ENCODE data around the gene KRABD2.

Gene KRABD2

GRCh38 chr17:8382880-8383142, 6.3 kb upstream of the KRABD2 start:
- no peak for TF ChIP-seq REST (IDR thresholded peaks at IDR 0.05; ENCODE audit: low read depth)
- TF ChIP-seq CREB1 (IDR thresholded peaks at IDR 0.05; ENCODE audit: low read depth): no peak
- TF ChIP-seq TCF12 (IDR thresholded peaks at IDR 0.05; ENCODE audit: low read depth): no peak
- TF ChIP-seq MAX (IDR thresholded peaks at IDR 0.05): peak; percentile 86
- TF ChIP-seq EGR1 (IDR thresholded peaks at IDR 0.05): no peak

- TF ChIP-seq RAD21 (IDR thresholded peaks at IDR 0.05; ENCODE audit: low read depth) (no peak), TAF1 (IDR thresholded peaks at IDR 0.05; ENCODE audit: low read depth) (no peak), CEBPB (IDR thresholded peaks at IDR 0.05) (peak; percentile 32; the same call in 1 of the 2 replicates), MAX (IDR thresholded peaks at IDR 0.05) (no peak), ZBTB7A (IDR thresholded peaks at IDR 0.05; ENCODE audit: low read depth) (no peak)
Observed at GRCh38 chr17:8382052-8382879, 5.8 kb upstream of the KRABD2 start.

GRCh38 chr17:8380049-8380448, 3.5 kb upstream of the KRABD2 start:
- TF ChIP-seq REST (IDR thresholded peaks at IDR 0.05; ENCODE audit: low read depth) (no peak), RAD21 (IDR thresholded peaks at IDR 0.05; ENCODE audit: low read depth) (no peak), USF1 (IDR thresholded peaks at IDR 0.05) (no peak), TEAD4 (IDR thresholded peaks at IDR 0.05) (no peak), MAX (IDR thresholded peaks at IDR 0.05) (no peak), ZBTB7A (IDR thresholded peaks at IDR 0.05; ENCODE audit: low read depth) (no peak), EP300 (IDR thresholded peaks at IDR 0.05; ENCODE audit: borderline replicate concordance) (no peak), EGR1 (IDR thresholded peaks at IDR 0.05) (no peak), NFIC (IDR thresholded peaks at IDR 0.05) (no peak), CREB1 (IDR thresholded peaks at IDR 0.05; ENCODE audit: low read depth) (no peak), TCF12 (IDR thresholded peaks at IDR 0.05; ENCODE audit: low read depth) (no peak), TAF1 (IDR thresholded peaks at IDR 0.05; ENCODE audit: low read depth) (no peak), CEBPB (IDR thresholded peaks at IDR 0.05) (no peak)

GRCh38 chr17:8377422-8377821, 918 bp upstream of the KRABD2 start:
- no peak for TF ChIP-seq YY1 (IDR thresholded peaks at IDR 0.05; ENCODE audit: low read depth)
- TF ChIP-seq MAX (IDR thresholded peaks at IDR 0.05): no peak
- no peak for TF ChIP-seq TAF1 (IDR thresholded peaks at IDR 0.05; ENCODE audit: low read depth)
- no peak for TF ChIP-seq FOXM1 (IDR thresholded peaks at IDR 0.05; ENCODE audit: borderline replicate concordance, low read depth)
- no peak for TF ChIP-seq EGR1 (IDR thresholded peaks at IDR 0.05)
- no peak for TF ChIP-seq USF1 (IDR thresholded peaks at IDR 0.05)
- TF ChIP-seq REST (IDR thresholded peaks at IDR 0.05; ENCODE audit: low read depth): no peak
- TF ChIP-seq ZBTB7A (IDR thresholded peaks at IDR 0.05; ENCODE audit: low read depth): no peak

All from Ishikawa (cell line).